RPMI8226 (cell line): ENCODE data around the gene MRPL50.
A peak's percentile ranks its signal among the peaks of the same experiment; 100 is the strongest.
"Not testable (repeated sequence)": the region's sequence is repeated elsewhere in the genome, so short reads cannot be mapped to it uniquely, and the experiment has no call there.

Experiments used
- DNase-seq: peaks from one replicate; pipeline ENCODE4 v3.0.0-alpha.2; 2015

The MRPL50 gene

GRCh38 chr9:101417389-101417788 lies 19.0 kb upstream of the MRPL50 start:
- no peak for DNase-seq

- no peak for DNase-seq
Observed at GRCh38 chr9:101415578-101415977, 17.2 kb upstream of the MRPL50 start.

DNA sequence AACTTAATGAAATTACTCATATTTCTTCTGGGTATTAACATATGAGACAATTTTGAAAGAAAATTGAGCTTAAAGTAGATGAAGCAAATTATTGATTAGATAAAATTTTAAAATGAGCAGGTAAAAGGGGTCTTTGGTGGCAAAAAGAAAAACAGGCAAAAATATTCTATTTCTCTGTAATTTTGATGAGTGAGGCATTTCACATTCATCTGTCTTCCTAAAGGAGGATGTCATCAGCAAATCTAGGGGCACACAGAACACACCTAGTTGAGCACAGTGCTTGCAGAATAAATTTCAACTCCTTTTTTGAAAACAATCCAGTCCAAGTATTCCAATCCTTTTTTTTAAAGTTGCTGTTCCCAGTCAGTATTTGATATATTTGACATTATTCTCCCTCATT lies 16.4 kb upstream of the MRPL50 start:
- no peak for DNase-seq

DNA sequence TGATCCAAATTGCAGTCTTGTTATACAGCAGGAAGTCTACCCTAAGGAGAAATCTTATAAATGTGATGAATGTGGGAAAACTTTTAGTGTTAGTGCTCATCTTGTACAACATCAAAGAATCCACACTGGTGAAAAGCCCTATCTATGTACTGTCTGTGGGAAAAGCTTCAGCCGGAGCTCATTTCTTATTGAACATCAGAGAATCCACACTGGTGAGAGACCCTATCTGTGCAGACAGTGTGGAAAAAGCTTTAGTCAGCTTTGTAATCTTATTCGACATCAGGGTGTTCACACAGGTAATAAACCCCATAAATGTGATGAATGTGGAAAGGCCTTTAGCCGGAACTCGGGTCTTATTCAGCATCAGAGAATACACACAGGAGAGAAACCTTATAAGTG lies 10.7 kb upstream of the MRPL50 start:
- DNase-seq: no peak

DNA sequence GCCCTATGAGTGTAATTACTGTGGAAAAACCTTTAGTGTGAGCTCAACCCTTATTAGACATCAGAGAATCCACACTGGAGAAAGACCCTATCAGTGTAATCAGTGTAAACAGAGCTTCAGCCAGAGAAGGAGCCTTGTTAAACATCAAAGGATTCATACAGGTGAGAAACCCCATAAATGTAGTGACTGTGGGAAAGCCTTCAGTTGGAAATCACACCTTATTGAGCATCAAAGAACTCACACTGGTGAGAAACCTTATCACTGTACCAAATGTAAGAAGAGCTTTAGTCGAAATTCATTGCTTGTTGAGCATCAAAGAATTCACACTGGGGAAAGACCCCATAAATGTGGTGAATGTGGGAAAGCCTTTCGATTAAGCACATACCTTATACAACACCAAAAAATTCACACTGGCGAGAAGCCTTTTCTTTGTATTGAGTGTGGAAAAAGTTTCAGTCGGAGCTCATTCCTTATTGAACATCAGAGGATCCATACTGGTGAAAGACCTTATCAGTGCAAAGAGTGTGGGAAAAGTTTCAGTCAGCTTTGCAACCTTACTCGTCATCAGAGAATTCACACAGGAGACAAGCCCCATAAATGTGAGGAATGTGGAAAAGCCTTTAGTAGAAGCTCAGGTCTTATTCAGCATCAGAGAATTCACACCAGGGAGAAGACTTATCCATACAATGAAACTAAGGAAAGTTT lies 10.1 kb upstream of the MRPL50 start:
- DNase-seq: no peak

GRCh38 chr9:101403516-101404285 lies 5.3 kb upstream of the MRPL50 start:
- no peak for DNase-seq

- DNase-seq: peak; percentile 9
Observed at GRCh38 chr9:101400120-101400519, 1.7 kb upstream of the MRPL50 start.

DNA sequence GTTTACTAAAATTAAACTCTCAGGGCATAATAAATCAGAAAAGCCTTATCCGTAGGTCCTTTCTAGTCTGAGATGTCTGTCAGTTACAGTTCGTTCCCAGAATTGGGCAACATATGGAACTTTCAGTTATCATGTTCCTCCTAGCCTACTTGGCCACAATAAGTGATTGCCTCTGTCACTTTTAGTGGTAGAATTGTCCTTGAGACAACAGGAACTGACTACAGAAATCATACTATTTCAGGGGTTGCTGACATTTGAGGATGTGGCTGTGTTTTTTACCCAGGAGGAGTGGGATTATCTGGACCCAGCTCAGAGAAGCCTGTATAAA lies 1.2 kb upstream of the MRPL50 start:
- DNase-seq: no peak

DNA sequence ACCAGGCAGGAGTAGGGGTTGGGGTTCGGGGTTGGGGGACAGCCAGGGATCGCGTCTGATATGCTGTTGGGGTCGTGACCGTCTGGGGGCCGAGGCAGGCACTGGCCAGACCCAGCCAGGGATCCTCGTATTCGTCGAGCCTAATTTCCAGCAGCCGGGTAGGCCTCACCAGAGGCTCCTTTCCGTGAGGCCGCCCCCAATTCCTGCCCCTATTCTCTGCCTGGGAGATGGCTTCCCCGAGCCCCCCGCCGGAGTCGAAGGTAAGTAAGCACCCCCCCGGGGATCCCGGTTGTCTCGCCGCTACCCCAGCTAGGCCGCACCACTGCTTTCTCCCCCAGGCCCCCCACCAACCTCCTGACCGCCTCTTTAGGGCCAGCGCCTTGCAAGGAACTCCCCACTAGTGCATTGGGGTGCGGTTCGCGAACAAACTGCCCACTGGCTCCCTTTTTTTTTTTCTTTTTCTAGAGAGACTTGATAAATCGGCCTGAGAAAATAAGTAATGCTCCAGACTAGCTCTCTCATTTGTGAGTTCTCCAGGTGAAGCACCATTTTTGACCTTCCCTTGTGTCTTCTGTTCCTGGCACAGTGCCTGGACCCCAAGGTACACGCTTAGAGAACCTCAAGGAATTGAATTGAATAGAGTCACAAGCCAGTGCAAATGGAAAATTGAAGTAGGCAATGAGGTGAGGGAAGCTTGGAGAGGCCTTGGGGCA lies 668 bp upstream of the MRPL50 start:
- peak; percentile 55 for DNase-seq

DNA sequence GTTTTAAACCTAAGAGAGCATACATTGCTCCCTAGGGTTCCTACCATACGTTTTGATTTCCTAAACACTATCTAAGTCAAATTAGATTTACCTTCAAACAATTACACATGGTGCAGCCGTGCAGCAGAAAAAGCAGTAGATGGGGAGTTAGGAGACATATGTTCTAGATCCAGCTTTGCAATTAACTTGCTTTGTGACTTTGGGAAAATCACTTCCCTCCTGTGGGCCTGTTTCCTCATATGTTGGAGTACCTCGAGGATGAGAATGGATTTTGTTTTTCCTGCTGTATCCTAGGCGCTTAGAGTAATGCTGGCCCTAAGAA lies 711 bp downstream of the MRPL50 start:
- no peak for DNase-seq

DNA sequence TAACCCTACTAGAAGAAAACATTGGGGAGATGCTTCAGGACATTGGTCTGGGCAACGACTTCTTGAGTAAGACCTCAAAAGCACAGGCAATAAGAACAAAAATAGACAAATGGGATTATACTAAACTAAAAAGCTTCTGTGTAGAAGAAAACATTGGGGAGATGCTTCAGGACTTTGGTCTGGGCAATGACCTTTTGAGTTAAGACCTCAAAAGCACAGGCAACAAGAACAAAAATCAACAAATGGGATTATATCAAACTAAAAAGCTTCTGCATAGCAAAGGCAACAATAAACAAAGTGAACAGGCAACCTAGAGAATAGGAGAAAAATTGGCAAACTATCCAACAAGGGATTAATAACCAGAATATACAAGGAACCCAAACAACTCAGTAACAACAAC lies 3.7 kb downstream of the MRPL50 start:
- no peak for DNase-seq

- no peak for DNase-seq
Observed at GRCh38 chr9:101393135-101393534, 5.3 kb downstream of the MRPL50 start.

- DNase-seq: no peak
Observed at GRCh38 chr9:101388507-101388993, 9.9 kb downstream of the MRPL50 start.

GRCh38 chr9:101387871-101388506 lies 10.4 kb downstream of the MRPL50 start:
- DNase-seq: peak; percentile 33

DNA sequence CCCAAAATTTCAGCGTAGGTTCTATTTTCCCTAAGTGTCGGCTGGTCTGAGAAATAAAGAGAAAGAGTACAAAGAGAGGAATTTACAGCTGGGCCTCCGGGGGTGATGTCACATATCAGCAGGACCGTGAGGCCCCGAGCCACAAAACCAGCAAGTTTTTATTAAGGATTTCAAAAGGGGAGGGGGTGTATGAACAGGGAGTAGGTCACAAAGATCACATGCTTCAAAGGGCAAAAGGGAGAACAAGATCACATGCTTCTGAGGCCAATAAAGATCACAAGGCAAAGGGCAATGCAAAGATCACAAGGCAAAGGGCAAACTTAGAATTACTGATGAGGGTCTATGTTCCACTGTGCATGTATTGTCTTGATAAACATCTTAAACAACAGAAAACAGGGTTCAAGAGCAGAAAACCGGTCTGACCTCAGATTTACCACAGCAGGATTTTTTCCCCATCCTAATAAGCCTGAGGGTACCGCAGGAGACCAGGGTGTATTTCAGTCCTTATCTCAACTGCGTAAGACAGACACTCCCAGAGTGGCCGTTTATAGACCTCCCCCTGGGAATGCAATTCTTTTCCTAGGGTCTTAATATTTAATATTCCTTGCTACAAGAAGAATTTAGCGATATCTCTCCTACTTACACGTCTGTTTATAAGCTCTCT lies 13.4 kb downstream of the MRPL50 start, which contains the start of gene BAAT:
BAAT (minus strand) TSS at position 134 of the 664 bp plus-strand sequence. CDS start 13,602 bp downstream, outside the sequence.
- DNase-seq: not testable (repeated sequence)

GRCh38 chr9:101383361-101383760 lies 15.1 kb downstream of the MRPL50 start:
- DNase-seq: no peak

- DNase-seq: no peak
Observed at GRCh38 chr9:101381833-101382342, 16.5 kb downstream of the MRPL50 start.

GRCh38 chr9:101381118-101381517 lies 17.3 kb downstream of the MRPL50 start:
- DNase-seq: no peak

GRCh38 chr9:101380295-101380694 lies 18.1 kb downstream of the MRPL50 start:
- DNase-seq: no peak

- no peak for DNase-seq
Observed at GRCh38 chr9:101376111-101376848, 22.1 kb downstream of the MRPL50 start.

- no peak for DNase-seq
Observed at GRCh38 chr9:101375546-101375945, 22.9 kb downstream of the MRPL50 start.
